ENCODE data around the gene HES5. TPM values are rescaled to one million over a fixed set of nuclear protein-coding genes. Genes with fewer than 3 reads are reported as not detected.
A peak's percentile ranks its signal among the peaks of the same experiment; 100 is the strongest.

Gene HES5
- polyA plus RNA-seq, 1 donor (not counting 4 experiments of a cell fraction or from before 2014, with no cell fraction given), result 0.33 TPM

DNA sequence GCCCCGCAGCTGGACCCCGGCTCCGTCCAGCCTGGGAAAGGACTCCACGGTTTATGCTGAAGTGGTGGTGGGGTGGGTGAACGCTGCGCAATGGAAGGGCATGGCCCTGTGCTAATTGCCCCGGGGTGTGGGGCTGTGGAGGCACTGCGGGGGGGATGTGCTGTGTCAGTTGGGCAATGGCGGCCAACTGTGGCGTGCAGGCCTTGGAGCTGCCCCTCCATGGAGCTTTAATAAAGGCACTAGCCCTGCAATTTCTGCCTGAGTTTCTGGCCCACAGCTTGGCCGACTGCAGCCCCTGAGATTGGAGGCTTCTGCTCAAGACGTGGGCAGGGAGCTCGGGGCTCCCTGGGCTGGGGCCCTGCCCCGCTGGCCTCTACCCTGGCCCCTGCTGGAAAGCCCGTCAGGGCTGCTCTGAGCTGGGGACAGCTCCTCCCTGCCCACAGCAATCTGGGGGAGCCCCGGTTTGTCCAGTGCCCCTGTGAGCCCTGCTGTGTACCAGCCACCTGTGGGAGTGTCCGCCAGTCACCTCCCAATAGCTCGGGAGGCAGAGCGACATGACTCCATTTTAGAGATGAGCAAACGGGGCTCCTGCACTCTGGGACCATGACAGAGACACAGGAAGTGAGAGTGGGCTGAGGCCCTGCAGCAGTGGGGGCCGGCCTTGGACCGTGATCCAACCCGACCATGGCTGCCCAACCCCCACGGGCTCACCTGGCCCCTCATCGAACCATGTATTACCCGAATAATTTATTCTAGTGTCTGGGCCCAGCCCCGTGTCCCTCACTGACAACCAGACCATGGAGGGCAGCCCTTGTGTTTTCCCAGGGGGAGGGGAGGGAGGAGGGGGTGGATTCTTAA is 17.4 kb upstream of the HES5 start:
- Histone ChIP-seq H3K9me1 (ENCODE audit: control insufficient read depth, extremely low read depth, insufficient read depth, low read length) (no peaks in the 10 kb centered on the region), H3K36me3 (ENCODE audit: control insufficient read depth in 2 of 2, extremely low read depth in 1 of 2, insufficient read depth in 2 of 2, low read length in 2 of 2) (no peaks in the 10 kb centered on the region), H3K9ac (ENCODE audit: control insufficient read depth, extremely low read depth, insufficient read depth, low read length) (peak overlapping the region; percentile 61), H3K79me2 (ENCODE audit: control insufficient read depth, insufficient read depth, low read length) (no peaks in the 10 kb centered on the region), H3K9me3 (ENCODE audit: control insufficient read depth, low read depth, low read length) (no peaks in the 10 kb centered on the region), H3K4me3 (ENCODE audit: control insufficient read depth in 2 of 3, extremely low read depth in 1 of 3, insufficient read depth in 2 of 3, low read depth in 1 of 3, low read length in 3 of 3) (peak overlapping the region; percentile 54 to 68 (median 65)), H4K20me1 (ENCODE audit: control insufficient read depth, extremely low read depth, insufficient read depth, low read length) (no peaks in the 10 kb centered on the region), H3K27me3 (ENCODE audit: control insufficient read depth, extremely low read depth, insufficient read depth, low read length) (no peaks in the 10 kb centered on the region), H3K27ac (ENCODE audit: control insufficient read depth, insufficient read depth, low read length) (peak overlapping the region; percentile 17), H3K4me2 (ENCODE audit: control insufficient read depth, extremely low read depth, insufficient read depth, low read depth, low read length) (peak overlapping the region; percentile 82), H3K4me1 (ENCODE audit: control insufficient read depth, extremely low read depth, insufficient read depth, low read length) (peaks cover 35% of the 10 kb centered on the region), H2AFZ (ENCODE audit: control insufficient read depth, low read length) (peak overlapping the region; percentile 49)
- TF ChIP-seq EZH2 (IDR thresholded peaks at IDR 0.05; ENCODE audit: low read length), result no peak
- no peak for TF ChIP-seq CTCF (optimal IDR thresholded peaks at IDR 0.05 in 1 of 3, IDR thresholded peaks at IDR 0.05 in 1 of 3, conservative IDR thresholded peaks at IDR 0.05 in 1 of 3; ENCODE audit: extremely low read depth in 1 of 3, insufficient read depth in 2 of 3, low read length in 3 of 3)
- DNase-seq (ENCODE audit: low read depth, low spot score), result no peak
- dilution Hi-C loops (cut with MboI; ENCODE audit: extremely low pct_ligation_motif_present, low sequenced_read_pairs), result no loop called here
- FAIRE-seq, result no peak

GRCh38 chr1:2546515-2547209 is 16.6 kb upstream of the HES5 start:
- peak overlapping the region; percentile 61 for H3K9ac ChIP-seq (ENCODE audit: control insufficient read depth, extremely low read depth, insufficient read depth, low read length)

More at GRCh38 chr1:2546515-2547209, 16.6 kb upstream of the HES5 start:
- Histone ChIP-seq H4K20me1 (ENCODE audit: control insufficient read depth, extremely low read depth, insufficient read depth, low read length) (no peaks in the 10 kb centered on the region), H3K36me3 (ENCODE audit: control insufficient read depth in 2 of 2, extremely low read depth in 1 of 2, insufficient read depth in 2 of 2, low read length in 2 of 2) (no peaks in the 10 kb centered on the region), H3K9me1 (ENCODE audit: control insufficient read depth, extremely low read depth, insufficient read depth, low read length) (no peaks in the 10 kb centered on the region), H3K79me2 (ENCODE audit: control insufficient read depth, insufficient read depth, low read length) (no peaks in the 10 kb centered on the region), H2AFZ (ENCODE audit: control insufficient read depth, low read length) (peak overlapping the region; percentile 49), H3K27ac (ENCODE audit: control insufficient read depth, insufficient read depth, low read length) (peak overlapping the region; percentile 47), H3K27me3 (ENCODE audit: control insufficient read depth, extremely low read depth, insufficient read depth, low read length) (no peaks in the 10 kb centered on the region), H3K9me3 (ENCODE audit: control insufficient read depth, low read depth, low read length) (no peaks in the 10 kb centered on the region), H3K4me2 (ENCODE audit: control insufficient read depth, extremely low read depth, insufficient read depth, low read depth, low read length) (peak overlapping the region; percentile 82), H3K4me3 (ENCODE audit: control insufficient read depth in 2 of 3, extremely low read depth in 1 of 3, insufficient read depth in 2 of 3, low read depth in 1 of 3, low read length in 3 of 3) (peak overlapping the region; percentile 54 to 68 (median 65)), H3K4me1 (ENCODE audit: control insufficient read depth, extremely low read depth, insufficient read depth, low read length) (peaks cover 35% of the 10 kb centered on the region)
- DNase-seq (ENCODE audit: low read depth, low spot score) (peak; percentile 68), FAIRE-seq (no peak)
- TF ChIP-seq EZH2 (IDR thresholded peaks at IDR 0.05; ENCODE audit: low read length), result no peak
- no peak for TF ChIP-seq CTCF (optimal IDR thresholded peaks at IDR 0.05 in 1 of 3, IDR thresholded peaks at IDR 0.05 in 1 of 3, conservative IDR thresholded peaks at IDR 0.05 in 1 of 3; ENCODE audit: extremely low read depth in 1 of 3, insufficient read depth in 2 of 3, low read length in 3 of 3)
- dilution Hi-C loops (cut with MboI; ENCODE audit: extremely low pct_ligation_motif_present, low sequenced_read_pairs), result no loop called here

Data from keratinocyte (primary cell).